Transverse colon (tissue), 4 donors: ENCODE measurements around the gene ATP4B. TPM values are rescaled to one million over a fixed set of nuclear protein-coding genes. Genes with fewer than 3 reads are reported as not detected.

ENCODE experiments used
- DNase-seq: peaks from one replicate; pipeline ENCODE4 v3.0.0-alpha.2; 2019
- H3K27ac ChIP-seq, 4 donors: fragments of 200-600 bp; sonication (generic); 2 replicates each; pipeline ENCODE4 v1.5.1; 2016 to 2018; ENCODE audit warnings: inconsistent platforms in 4 of 4
- H3K27me3 ChIP-seq: fragments of 200-600 bp; sonication (generic); 2 replicates; pipeline ENCODE4 v1.5.1; 2017; ENCODE audit warnings: inconsistent platforms
- H3K36me3 ChIP-seq, 4 donors: fragments of 200-600 bp; sonication (generic); 2 replicates each; pipeline ENCODE4 v1.5.1; 2017 to 2019; ENCODE audit warnings: inconsistent platforms in 4 of 4
- H3K4me1 ChIP-seq, 4 donors: fragments of 200-600 bp; sonication (generic); 2 replicates each; pipeline ENCODE4 v1.5.1; 2017 to 2020; ENCODE audit warnings: inconsistent platforms in 4 of 4
- H3K4me3 ChIP-seq, 4 donors: fragments of 200-600 bp; sonication (generic); 1 replicate in 1 of 4; 2 replicates in 3 of 4; pipeline versions ENCODE4 v1.5.1 to v1.6.1; 2017 to 2019; ENCODE audit warnings: inconsistent platforms in 4 of 4
- H3K9me3 ChIP-seq, 2 donors: fragments of 200-600 bp; sonication (generic); 2 replicates each; pipeline ENCODE4 v1.5.1; 2017 to 2019; ENCODE audit warnings: inconsistent platforms in 2 of 2
- CTCF ChIP-seq, 5 experiments: fragments of 200-600 bp in 3 of 5; fragments of 450-650 bp in 2 of 5; sonication (generic) in 3 of 5; IDR thresholded peaks; 1 replicate in 2 of 5; 2 replicates in 3 of 5; pipeline ENCODE4 v1.5.1; 2016 to 2017; ENCODE audit warnings: antibody characterized with exemption in 5 of 5, inconsistent platforms in 3 of 5, mild to moderate bottlenecking in 2 of 5, moderate library complexity in 1 of 5
- EP300 ChIP-seq: sonication (generic); formaldehyde crosslinking; IDR thresholded peaks from one replicate; pipeline ENCODE4 v1.6.1; 2017; ENCODE audit warnings: antibody characterized with exemption, low read depth
- POLR2A ChIP-seq: fragments of 450-650 bp; IDR thresholded peaks from one replicate; pipeline ENCODE4 v1.6.1; 2016; ENCODE audit warnings: antibody characterized with exemption, mild to moderate bottlenecking, moderate library complexity
- POLR2AphosphoS5 ChIP-seq, 3 donors: sonication (generic); formaldehyde crosslinking; IDR thresholded peaks; one replicate each; pipeline ENCODE4 v1.6.1; 2016; ENCODE audit warnings: antibody characterized with exemption in 3 of 3
- WGBS, 2 donors: methylation state at CpG; one replicate each; pipeline ENCODE4 v1.1.5; 2018; ENCODE audit warnings: low coverage in 1 of 2; 5-methylcytosine and 5-hydroxymethylcytosine counted together
- in situ Hi-C, 4 donors: fragments of 200-750 bp; cut with MboI; loops; one replicate each; pipeline versions ENCODE4 v1.15.0 to v1.15.1; 2017; ENCODE audit warnings: low sequenced_read_pairs in 3 of 4, low pct_ligation_motif_present in 1 of 4, low pct_unique_long_range_greater_than_20kb in 1 of 4
- intact Hi-C: fragments of 100-400 bp; cut with DNase I; formaldehyde crosslinking; loops from one replicate; pipeline ENCODE4 v1.15.1; 2023; ENCODE audit warnings: low total_unique reads
- total RNA-seq, 4 donors: library from RNA; depleted of rRNA; stranded (reverse); fragments of >200 nt; gene quantifications; one replicate each; pipeline ENCODE4 v1.1.0, GENCODE V29; 2016

ATP4B gene
- total RNA-seq, 4 donors from 2014 or later: not detected

- Histone ChIP-seq H3K9me3 (no peaks in the 10 kb centered on the region), H3K27ac (no peak overlapping the region), H3K27me3 (no peaks in the 10 kb centered on the region), H3K36me3 (peaks cover 0 to 73% (median 22%) of the 10 kb centered on the region in 4 donors), H3K4me3 (no peak overlapping the region), H3K4me1 (no peaks in the 10 kb centered on the region)
- peak; percentile 4 for DNase-seq
- intact Hi-C loops: no loop called here
- in situ Hi-C loops: no loop called here
- 94 to 96% methylated on average over 27 to 37 of the region's 37 CpGs for WGBS, 2 donors
- TF ChIP-seq EP300: no peak
- no peak for TF ChIP-seq POLR2AphosphoS5 (IDR thresholded peaks at IDR 0.05)
- no peak for TF ChIP-seq POLR2A
- TF ChIP-seq CTCF (IDR thresholded peaks at IDR 0.05): no peak
These were observed 19.7 kb downstream of the ATP4B start for GRCh38 chr13:113638173-113638746.

- Histone ChIP-seq H3K27me3 (no peaks in the 10 kb centered on the region), H3K36me3 (peaks cover 0 to 73% (median 22%) of the 10 kb centered on the region in 4 donors), H3K4me1 (no peaks in the 10 kb centered on the region), H3K27ac (no peak overlapping the region), H3K9me3 (no peaks in the 10 kb centered on the region), H3K4me3 (no peak overlapping the region)
- DNase-seq: peak; percentile 4
- in situ Hi-C loops (no loop called here), intact Hi-C loops (no loop called here)
- TF ChIP-seq POLR2A: no peak
- no peak for TF ChIP-seq CTCF (IDR thresholded peaks at IDR 0.05)
- TF ChIP-seq EP300: no peak
- TF ChIP-seq POLR2AphosphoS5 (IDR thresholded peaks at IDR 0.05): no peak
- 96 to 100% methylated on average over 3 to 30 of the region's 30 CpGs for WGBS, 2 donors
These were observed 20.5 kb downstream of the ATP4B start for GRCh38 chr13:113637262-113638160.

GRCh38 chr13:113636266-113636963 is 21.6 kb downstream of the ATP4B start:
- in situ Hi-C loops (no loop called here), intact Hi-C loops (no loop called here)
- Histone ChIP-seq H3K36me3 (peaks cover 0 to 63% (median 24%) of the 10 kb centered on the region in 4 donors), H3K27me3 (no peaks in the 10 kb centered on the region), H3K4me3 (no peak overlapping the region), H3K4me1 (no peaks in the 10 kb centered on the region), H3K27ac (no peak overlapping the region), H3K9me3 (no peaks in the 10 kb centered on the region)
- WGBS, 2 donors: 98% methylated on average over 9 to 24 of the region's 24 CpGs
- no peak for DNase-seq
- TF ChIP-seq EP300 (no peak), CTCF (IDR thresholded peaks at IDR 0.05) (no peak), POLR2A (no peak), POLR2AphosphoS5 (IDR thresholded peaks at IDR 0.05) (no peak)

- H3K27ac ChIP-seq: no peak overlapping the region
- no peaks in the 10 kb centered on the region for H3K27me3 ChIP-seq
- peaks cover 0 to 56% (median 24%) of the 10 kb centered on the region in 4 donors for H3K36me3 ChIP-seq
- no peak for DNase-seq
- WGBS, 2 donors: 98% methylated on average over 25 of the region's 25 CpGs; no CpG with 5 or more reads in 1 of the 2 donors
- no peak overlapping the region for H3K4me3 ChIP-seq
- H3K9me3 ChIP-seq: no peaks in the 10 kb centered on the region
- intact Hi-C loops: no loop called here
- no peaks in the 10 kb centered on the region for H3K4me1 ChIP-seq
- TF ChIP-seq POLR2A: no peak
- no peak for TF ChIP-seq POLR2AphosphoS5 (IDR thresholded peaks at IDR 0.05)
- no peak for TF ChIP-seq CTCF (IDR thresholded peaks at IDR 0.05)
- TF ChIP-seq EP300: no peak
- in situ Hi-C loops: no loop called here
These were observed 22.3 kb downstream of the ATP4B start for GRCh38 chr13:113635709-113636108.
